GM18951 (cell line): Measurements from ENCODE around the gene SLC5A12.

Experiments
- POLR2A ChIP-seq: IDR thresholded peaks from 4 replicates; pipeline ENCODE4 v1.6.1; 2011; ENCODE audit warnings: mild to moderate bottlenecking; ENCODE audit not compliant: insufficient read length, insufficient read depth; ENCODE audit errors: extremely low read depth
- in situ Hi-C: fragments of 300-500 bp; cut with MboI; formaldehyde crosslinking; loops from one replicate; pipeline ENCODE4 v1.12.0; 2022; ENCODE audit warnings: low sequenced_read_pairs, mixed read lengths, inconsistent platforms; ENCODE audit not compliant: unreplicated experiment

The SLC5A12 gene

GRCh38 chr11:26743622-26744021 lies 21.8 kb upstream of the SLC5A12 start:
- in situ Hi-C loops, result no loop called here
- no peak for TF ChIP-seq POLR2A

- no peak for TF ChIP-seq POLR2A
- in situ Hi-C loops, result no loop called here
Observed at GRCh38 chr11:26742966-26743365, 21.1 kb upstream of the SLC5A12 start.

- in situ Hi-C loops, result no loop called here
Observed at GRCh38 chr11:26741036-26741435, 19.2 kb upstream of the SLC5A12 start.

GRCh38 chr11:26739366-26740073 lies 17.7 kb upstream of the SLC5A12 start:
- in situ Hi-C loops, result no loop called here
- TF ChIP-seq POLR2A, result no peak

More at GRCh38 chr11:26741036-26741435, 19.2 kb upstream of the SLC5A12 start:
- no peak for TF ChIP-seq POLR2A

- in situ Hi-C loops, result no loop called here
- TF ChIP-seq POLR2A, result no peak
Observed at GRCh38 chr11:26734691-26735090, 12.8 kb upstream of the SLC5A12 start.

GRCh38 chr11:26731084-26731456 lies 9.2 kb upstream of the SLC5A12 start:
- TF ChIP-seq POLR2A, result no peak
- in situ Hi-C loops, result no loop called here

- no peak for TF ChIP-seq POLR2A
- in situ Hi-C loops, result no loop called here
Observed at GRCh38 chr11:26730414-26731083, 8.7 kb upstream of the SLC5A12 start.

- TF ChIP-seq POLR2A, result no peak
- in situ Hi-C loops, result no loop called here
Observed at GRCh38 chr11:26729284-26729683, 7.4 kb upstream of the SLC5A12 start.

GRCh38 chr11:26726960-26727359 lies 5.1 kb upstream of the SLC5A12 start:
- TF ChIP-seq POLR2A, result no peak
- in situ Hi-C loops, result no loop called here

- TF ChIP-seq POLR2A, result no peak
- in situ Hi-C loops, result no loop called here
Observed at GRCh38 chr11:26719998-26720397, 1.9 kb downstream of the SLC5A12 start.

- TF ChIP-seq POLR2A, result no peak
- in situ Hi-C loops, result no loop called here
Observed at GRCh38 chr11:26719289-26719973, 2.4 kb downstream of the SLC5A12 start.

- no peak for TF ChIP-seq POLR2A
- in situ Hi-C loops, result no loop called here
Observed at GRCh38 chr11:26717771-26718170, 4.1 kb downstream of the SLC5A12 start.

- in situ Hi-C loops, result no loop called here
- TF ChIP-seq POLR2A, result no peak
Observed at GRCh38 chr11:26715133-26715532, 6.7 kb downstream of the SLC5A12 start.

- in situ Hi-C loops, result no loop called here
- TF ChIP-seq POLR2A, result no peak
Observed at GRCh38 chr11:26712497-26712896, 9.4 kb downstream of the SLC5A12 start.
